Kidney glomerular epithelial cell (primary cell): ENCODE measurements around the gene RFNG.

Experiments
- DNase-seq: peaks from one replicate; lab custom pipeline; 2025; lab: John Stamatoyannopoulos, UW

Gene RFNG

DNA sequence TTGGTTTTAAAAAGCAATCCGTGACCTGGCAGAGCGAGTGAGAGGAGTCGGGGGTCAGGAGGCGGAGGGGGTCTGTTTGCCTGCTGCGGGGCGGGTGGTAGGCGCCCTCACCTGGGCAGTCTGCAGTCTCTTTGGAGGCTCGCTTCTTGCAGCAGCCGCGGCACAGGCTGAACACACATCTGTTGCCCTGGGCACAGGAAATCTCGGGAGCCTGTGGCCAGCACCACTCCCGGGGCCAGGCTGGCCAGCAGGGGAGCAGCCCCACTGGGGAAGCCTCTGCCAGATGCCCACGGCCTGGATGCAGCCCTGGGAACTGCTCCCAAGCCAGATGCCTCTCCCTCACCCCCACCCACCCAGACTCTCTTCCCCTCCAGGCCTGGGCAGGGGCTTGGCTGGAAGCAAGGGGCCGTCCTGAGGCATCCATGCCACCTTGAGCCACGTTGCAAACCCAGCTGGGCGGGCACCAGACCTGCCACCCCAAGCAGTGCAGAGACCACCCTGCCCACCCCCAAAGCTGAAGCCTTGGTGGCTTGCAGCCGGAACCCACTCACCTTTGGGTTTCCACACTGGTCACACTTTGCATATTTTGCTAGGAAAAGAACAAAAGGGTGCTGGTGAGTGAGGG, 6.7 kb upstream of the RFNG start:
- no peak for DNase-seq

DNA sequence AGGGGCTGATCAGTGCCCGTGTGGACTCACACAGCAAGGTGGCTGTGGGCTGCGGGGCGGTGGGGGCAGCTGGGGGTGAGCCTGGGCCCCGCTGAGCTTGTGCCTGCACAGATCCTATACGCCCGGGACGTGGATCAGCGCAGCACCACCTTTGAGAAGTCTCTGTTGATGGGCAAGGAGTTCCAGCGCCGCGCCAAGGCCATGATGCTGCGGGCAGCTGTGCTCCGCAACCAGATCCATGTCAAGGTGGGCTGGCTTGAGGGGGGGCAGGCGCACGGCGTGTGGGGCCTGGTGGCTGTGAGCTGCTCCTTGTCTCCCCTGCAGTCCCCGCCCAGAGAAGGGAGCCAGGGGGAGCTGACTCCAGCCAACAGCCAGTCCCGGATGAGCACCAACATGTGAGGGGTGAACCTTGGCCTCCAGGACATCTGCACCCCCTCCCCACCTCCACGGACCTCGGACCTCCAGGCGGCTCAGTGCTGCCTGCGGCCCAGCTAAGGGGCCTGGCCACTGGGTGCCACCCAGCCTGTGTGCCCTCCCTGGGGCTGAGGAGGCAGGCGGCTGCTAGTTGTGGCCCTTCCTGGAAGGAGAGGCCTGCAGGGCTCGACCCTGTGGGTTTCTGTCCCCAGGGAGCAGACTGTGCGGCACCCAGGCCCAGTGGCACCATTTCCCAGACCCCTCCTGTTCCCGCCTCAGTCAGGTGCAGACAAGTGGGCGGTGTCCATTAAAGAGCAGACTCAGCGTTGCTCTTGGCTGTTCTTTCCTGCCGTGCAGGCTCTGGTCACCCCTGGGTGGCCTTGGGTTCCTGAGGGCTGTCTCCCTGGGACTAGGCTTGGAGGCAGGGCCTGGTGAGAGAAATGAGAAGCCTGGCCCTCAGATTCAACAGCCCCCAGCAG, 5.4 kb upstream of the RFNG start:
- no peak for DNase-seq

DNA sequence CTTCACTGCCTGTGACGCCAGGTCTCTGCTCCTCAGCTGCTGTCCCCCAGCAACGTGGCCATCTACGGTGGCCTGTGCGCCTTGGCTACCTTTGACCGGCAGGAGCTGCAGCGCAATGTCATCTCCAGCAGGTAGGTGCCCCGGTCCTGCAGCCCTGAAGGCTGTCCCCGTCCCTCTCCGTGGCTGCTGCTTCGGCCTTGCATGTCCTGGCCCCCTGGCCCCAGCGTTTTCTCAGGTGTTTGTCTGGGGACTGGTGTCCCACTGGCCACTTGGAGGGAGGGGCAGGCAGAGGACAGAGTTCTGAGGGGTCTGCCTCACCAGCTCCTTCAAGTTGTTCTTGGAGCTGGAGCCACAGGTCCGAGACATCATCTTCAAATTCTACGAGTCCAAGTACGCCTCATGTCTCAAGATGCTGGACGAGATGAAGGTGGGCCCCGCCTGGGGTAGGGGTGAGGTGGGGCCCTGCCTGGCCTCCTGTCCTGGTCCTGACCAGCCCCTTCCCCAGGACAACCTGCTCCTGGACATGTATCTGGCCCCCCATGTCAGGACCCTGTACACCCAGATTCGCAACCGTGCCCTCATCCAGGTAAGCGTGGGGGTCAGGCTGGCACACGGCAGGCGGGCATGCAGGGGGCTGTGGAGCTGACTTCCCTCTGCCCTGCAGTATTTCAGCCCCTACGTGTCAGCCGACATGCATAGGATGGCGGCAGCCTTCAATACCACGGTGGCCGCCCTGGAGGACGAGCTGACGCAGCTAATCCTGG, 4.5 kb upstream of the RFNG start:
- DNase-seq: no peak

DNA sequence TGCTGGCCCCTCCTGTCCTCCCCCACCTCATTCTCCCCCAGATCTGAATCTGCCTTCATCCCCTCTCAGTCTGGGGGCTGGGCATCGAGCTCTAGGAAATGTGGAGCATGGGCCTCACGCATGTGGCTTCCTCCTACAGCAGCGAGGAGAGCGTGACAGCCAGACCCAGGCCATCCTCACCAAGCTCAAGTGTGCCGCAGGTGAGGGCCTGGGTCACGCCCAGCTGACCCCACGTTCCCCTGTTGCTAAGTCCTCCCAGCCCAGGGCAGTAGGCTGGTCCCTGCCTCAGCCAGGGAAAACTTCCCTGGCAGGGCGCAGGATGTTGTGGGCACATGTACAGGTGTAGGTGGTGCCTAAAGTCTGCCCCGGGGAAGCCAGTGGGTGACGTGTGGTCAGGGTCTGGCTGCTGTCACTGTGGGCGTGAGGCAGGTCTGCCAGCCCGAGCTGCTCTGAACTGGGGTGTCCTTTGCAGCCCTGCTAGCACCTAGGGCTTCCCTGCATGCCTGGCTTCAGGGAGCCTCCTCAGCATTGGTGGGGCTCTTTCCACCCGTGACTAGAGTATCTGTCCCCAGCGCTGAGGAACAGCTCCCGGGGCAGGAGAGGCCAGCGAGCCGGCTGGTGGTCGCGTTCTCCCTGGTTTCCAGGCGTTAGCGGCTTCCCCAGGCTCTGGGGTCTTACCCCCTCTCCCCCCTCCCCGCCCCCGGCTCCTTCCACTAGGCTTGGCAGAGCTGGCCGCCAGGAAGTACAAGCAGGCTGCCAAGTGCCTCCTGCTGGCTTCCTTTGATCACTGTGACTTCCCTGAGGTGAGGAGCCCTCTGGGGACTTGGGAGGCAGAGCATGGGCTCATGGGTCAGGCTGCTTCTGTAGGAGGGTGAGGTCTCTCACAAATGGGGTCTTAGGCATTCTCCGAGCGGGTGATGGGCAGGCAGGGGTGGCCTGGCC, 3.7 kb upstream of the RFNG start:
- DNase-seq: no peak

DNA sequence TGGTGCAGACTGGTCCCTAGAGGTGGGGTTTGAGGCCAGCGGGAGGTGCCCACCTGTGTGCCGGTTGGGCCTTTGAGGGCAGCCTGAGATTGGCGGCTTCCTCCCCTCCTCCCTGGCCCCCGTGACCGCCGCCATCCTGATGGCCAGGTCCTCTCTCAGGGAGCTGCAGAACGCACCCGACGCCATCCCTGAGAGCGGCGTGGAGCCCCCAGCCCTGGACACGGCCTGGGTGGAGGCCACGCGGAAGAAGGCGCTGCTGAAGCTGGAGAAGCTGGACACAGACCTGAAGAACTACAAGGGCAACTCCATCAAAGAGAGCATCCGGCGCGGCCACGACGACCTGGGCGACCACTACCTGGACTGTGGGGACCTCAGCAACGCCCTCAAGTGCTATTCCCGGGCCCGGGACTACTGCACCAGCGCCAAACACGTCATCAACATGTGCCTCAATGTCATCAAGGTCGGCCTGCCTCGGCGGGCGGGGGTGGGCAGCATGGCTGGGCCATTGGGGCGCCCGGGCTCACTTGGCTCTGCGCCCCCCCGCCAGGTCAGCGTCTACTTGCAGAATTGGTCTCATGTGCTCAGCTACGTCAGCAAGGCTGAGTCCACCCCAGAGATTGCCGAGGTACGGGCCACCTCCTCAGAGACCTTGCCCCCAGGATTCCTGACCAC, 2.9 kb upstream of the RFNG start:
- no peak for DNase-seq

DNA sequence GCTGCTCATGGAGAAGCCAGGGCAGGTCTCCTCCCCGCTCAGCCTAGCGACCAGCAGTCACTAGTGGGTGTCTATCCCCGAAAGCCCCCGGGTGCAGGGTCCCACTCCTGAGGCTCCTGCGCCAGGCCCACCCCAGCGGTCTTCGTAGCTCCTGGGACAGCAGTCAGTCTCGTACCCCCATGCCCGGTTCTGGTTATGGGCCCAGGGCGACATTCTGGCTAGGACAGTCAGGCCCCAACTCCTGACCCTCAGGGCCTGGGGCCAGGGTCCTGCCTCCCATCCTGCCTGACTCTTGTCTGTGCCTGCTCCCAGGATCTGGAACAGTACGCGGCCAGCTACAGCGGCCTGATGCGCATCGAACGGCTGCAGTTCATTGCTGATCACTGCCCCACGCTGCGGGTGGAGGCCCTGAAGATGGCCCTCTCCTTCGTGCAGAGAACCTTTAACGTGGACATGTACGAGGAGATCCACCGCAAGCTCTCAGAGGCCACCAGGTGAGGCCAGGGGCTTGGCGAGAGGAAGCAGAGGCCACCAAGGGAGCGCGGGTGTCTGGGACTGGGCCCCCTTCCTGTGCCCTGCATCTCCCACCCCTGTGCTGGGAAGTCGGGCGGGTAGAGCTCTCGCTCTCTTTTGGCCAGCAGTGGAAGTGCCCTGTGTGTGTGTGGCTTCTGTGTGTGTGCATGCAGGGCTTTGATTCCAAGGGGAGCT, 2.1 kb upstream of the RFNG start:
- DNase-seq: no peak

DNA sequence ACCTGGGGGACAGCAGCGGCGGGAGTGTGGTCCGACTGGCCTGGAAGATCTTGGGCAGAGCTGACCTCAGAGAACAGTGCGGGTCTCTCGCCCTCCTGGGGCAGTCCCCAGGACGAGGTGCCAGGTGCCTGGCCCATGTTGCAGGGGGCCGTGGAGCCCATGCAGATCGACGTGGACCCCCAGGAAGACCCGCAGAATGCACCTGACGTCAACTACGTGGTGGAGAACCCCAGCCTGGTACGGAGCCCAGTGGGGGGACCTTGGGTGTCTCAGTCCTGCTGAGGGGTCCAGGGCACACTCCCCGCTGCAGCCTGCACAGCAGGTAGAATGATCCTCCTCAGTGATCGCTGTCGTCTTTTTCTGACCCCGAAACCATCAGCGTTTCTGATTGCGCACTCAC, 1.5 kb upstream of the RFNG start:
- no peak for DNase-seq

DNA sequence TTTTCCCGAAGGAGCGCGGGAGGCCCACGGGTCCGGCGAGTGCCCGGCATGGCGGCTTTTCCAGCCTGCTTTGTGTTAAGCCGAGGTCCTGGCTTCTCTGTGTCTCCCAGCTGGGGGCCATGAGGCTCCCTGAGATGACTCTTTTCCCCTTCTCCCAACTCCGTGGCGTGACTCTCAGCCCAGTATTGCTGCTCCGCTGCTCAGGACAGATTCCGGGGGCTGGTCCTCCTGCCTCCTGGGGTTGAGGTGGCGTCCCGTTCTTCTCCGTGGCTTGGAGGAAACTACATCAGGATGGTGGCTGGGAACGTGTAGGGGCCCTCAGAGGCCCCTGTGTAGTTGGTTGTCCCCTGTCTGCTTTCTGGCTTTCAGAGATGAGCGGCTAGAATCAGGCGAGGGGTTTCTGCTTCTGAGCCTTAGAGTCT, 1.0 kb upstream of the RFNG start:
- DNase-seq: no peak

DNA sequence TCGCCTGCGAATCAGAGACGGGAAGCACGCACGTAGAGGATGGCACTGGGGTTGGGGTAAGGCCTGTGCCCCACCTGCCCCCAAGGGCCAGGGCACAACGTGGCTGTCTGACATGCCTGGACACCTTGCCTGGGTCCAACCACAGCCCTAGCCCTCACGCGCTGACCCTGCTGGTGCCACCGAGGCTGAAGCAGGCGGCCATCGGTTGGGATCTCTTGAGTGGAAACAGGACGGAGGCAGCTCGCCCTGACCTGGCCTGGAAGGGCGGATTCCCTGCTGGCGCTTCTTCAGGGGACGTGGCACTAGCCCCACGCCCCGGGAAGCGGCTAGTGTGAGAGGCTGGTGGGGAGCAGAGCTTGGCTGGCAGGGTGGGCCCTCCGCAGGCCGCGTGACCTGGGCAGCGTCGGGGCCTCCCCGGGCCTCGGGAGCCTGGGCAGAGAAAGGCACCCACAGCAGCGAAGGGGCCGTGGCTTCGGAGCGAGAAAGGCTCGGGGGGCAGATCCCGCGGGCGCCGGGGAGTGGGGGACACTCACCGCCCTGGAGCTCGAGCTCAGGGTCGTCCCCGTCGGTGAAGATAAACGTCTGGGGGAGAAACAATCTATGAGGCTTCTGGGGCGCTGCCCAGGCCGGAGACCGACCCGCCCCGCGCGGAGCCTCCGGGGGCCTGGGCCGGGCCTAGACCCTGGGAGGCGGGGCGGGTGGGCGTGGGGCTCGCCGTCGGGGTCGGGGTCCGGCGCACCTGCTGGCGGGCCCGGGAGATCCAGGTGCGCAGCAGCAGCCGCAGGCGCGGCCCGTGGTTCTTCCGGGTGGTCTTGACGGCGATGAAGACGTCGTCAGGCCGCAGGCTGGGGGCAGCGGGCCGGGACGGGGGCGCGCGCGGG, 610 bp downstream of the RFNG start:
- DNase-seq: no peak

DNA sequence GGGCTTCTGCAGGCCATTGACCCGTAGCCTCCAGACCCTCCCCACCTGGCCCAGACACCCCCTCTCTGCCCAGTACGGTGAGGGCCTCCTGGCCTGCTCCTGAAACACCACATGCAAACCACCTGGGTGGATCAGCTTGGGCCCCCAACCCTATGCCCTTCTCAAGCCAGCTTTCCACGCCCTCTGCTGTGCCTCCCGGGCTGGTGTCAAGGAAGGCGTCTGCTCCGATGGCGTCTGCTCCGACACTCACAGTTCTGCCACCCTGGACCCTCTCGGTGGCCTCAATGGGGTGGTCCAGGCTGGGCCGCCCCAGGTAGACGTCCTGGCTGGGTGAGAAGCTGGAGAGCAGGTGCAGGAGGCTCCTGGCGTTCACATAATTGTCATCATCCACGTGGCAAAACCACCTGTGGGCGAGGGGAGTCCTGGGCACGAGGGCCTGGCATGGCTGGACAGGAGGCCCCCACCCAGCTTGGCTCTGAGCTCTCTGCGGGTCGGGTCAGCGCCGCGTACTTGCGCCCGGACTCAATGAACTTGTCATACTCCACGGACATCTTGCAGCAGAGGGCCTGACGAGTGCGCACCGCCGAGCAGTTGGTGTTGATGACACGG, 1.4 kb downstream of the RFNG start:
- DNase-seq: no peak

DNA sequence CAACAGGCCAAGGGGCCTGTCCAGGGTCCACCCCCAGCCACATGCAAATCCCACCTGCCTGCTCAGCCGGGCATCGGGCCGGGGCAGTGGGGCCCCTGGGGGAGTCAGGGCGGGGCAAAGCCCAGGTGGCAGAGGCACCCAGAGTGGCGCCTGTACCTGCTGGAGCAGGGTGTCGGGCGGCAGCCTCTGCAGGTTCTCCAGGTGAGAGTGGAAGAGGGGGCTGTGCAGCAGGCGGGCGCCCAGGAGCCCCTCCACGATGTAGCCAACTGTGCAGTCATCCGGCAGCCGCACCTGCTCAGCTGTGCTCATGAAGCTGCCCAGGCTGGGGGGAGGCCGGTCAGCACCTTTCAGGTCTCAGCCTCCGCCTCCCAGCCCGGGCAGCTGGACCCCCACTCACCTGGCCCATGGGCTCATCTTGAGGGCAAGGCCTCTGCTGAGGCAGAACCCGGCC, 2.1 kb downstream of the RFNG start:
- DNase-seq: no peak

DNA sequence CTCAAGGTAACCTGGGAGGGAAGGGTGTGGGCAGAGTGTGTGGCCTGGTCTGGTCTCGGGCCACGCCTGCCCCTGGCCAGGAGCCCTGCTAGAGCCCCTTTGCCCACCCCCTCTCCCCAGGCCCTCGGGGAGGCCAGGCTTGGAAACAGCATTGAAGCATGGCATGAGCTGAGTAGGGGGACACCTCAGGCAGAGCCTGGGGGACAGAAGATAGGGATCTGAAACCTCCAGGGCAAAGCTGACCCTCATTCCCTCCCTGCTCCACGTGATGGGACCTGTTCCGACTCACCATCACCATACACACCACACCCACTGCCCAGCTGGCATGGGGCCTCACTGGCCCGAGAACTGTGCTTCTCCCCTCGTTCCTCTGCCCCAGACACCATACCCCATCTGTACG, 2.5 kb downstream of the RFNG start:
- no peak for DNase-seq

DNA sequence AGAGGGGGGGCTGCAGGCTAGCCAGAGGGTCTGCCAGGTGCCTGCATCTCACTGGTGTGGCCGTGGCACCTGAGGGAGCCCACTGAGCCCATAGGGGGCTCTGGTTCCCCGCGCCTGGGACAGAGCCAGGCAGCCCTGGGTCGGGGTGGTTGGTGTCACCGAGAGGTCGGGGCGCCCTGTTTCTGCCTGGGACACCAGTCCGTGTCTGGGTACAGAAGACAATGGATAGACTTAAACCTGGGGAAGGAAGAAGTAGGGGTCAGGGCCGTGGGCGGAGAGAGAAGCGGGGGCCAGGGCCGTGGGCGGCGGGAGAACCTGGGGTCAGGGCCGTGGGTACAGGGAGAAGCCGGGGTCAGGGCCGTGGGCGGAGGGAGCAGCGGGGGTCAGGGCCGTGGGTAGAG, 3.0 kb downstream of the RFNG start:
- DNase-seq: no peak

DNA sequence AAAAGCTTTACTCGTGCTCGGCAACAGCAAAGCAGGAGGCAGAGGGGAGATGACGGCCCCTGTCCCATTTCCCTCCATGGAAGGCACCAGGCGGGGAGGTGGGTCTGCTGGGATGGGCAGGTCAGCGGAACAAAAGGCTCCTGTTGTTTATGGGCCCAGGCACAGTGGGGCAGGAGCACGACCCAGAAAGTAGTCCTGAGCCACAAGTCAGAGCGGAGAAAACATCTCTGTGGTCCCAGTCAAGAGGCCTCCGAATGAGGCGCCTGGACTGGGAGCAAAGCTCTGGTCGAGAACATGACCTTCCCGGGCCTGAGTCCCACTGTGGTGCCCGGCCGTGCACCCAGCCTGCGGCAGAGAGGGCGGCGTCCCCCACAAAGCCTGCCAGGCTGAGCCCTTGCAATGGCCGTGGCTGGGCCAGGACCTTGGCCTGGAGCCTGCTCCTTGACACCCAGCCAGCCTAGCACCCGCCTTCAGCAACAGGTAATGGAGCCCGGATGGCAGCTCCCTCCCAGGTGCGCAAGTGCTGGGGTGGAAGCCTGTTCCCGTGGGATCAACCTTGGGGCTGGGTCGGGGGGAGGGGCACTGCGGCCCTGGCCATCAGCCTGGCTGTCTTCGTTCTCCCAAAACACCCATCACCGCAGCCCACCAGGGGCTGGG, 3.6 kb downstream of the RFNG start:
- no peak for DNase-seq

DNA sequence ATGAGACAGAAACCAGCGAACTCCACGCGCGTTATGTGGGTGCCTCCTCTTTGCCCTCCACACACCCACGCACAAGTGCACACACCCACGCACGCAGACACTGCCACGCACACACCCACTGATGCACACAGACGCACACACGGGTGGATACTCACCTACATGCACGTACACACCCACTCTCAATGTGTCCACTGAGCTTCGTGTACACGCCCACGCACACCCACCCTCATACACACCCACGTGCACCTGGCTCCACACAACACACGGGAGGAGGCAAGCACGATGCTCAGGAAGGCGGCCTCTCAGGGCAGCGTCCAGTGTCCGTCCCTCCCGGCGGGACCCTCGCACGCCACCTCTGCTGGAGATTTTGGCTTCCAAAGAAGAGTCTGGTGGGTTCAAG, 4.2 kb downstream of the RFNG start:
- DNase-seq: no peak

DNA sequence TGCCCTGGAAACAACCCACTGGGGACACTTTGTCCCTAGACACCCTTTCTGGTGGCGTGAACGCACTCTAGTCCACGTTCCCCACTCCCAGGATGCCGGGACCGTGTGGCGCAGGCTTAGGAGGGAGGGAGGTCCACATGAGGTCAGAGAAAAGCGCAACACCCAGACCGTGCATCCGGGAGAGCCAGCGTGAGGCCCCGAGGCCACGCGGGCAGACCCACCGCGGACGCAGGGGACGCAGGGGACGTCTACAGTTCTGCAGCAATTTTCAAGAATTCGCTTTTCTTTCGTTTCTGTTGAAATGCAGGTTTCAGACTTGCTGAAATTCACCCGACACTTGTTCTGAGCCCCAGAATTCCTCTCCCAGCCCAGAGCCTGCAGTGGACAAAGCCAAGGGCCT, 4.7 kb downstream of the RFNG start:
- DNase-seq: no peak

DNA sequence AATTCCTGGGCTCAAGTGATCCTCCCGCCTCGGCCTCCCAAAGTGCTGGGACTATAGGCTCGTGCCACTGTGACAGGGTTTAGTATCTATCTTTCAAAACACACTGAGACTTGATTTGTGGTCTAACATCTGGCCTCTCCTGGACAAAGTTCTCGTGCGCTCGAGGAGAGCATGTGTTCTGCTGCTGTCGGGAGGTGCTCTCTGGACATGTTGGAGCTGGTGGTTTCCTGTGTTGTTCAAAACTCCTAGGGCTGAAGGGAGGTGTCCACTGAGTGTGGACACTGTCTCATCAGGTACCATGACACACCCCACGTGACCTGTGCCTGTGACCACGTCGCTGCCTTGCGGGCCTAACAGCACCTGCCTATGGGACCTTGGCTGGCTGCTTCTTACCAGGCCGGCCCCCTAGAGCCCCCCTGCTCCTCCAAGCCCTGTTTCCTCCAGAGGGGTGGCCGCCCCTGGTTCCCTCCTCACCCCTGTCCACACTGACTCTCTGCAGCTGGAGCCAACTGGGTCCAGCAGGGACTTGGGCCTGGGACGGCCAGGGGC, 5.6 kb downstream of the RFNG start:
- no peak for DNase-seq

DNA sequence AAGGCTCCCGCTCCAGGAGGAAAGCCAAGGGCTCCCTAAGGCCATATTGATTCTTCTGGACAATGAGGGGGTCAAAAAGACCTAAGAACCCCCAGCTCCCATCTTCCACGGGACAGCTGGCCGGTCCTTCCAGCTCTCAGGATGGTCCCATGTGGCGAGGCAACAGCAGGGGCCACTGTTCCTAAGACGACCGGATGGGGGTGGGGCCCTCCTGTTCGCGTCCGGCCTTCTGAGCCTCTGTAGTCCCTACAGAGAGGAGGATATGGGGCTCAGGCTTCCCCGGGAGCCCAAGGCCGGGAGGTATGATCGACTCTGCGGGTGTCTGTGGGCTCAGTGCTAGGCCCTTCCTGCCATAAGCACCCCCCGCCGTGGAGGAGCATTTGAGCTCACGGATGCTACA, 8.1 kb downstream of the RFNG start:
- DNase-seq: no peak
